Measurements from ENCODE around the gene ART1.

Gene ART1

DNA sequence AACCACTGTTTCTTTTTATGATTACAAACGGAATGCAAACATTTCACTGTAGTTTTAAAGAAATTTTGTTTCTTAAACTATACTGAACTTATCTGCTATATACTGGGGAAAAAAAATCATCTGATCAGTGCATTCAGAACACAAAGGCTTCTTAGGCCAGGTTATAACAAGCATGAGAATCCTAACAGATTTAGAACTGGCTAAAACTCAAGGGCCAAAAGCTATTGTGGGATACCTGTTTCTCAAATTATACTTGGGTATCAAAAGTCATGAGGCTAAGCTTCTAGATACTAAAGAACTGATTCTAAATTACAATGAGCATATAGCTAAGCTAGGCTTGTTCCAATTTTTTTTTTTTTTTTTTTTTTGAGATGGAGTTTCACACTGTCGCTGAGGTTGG is 56.0 kb downstream of the ART1 start:
- TF ChIP-seq, protein P1, sequence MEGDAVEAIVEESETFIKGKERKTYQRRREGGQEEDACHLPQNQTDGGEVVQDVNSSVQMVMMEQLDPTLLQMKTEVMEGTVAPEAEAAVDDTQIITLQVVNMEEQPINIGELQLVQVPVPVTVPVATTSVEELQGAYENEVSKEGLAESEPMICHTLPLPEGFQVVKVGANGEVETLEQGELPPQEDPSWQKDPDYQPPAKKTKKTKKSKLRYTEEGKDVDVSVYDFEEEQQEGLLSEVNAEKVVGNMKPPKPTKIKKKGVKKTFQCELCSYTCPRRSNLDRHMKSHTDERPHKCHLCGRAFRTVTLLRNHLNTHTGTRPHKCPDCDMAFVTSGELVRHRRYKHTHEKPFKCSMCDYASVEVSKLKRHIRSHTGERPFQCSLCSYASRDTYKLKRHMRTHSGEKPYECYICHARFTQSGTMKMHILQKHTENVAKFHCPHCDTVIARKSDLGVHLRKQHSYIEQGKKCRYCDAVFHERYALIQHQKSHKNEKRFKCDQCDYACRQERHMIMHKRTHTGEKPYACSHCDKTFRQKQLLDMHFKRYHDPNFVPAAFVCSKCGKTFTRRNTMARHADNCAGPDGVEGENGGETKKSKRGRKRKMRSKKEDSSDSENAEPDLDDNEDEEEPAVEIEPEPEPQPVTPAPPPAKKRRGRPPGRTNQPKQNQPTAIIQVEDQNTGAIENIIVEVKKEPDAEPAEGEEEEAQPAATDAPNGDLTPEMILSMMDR (IDR thresholded peaks at IDR 0.05; ENCODE audit: insufficient read depth, low read depth, low read length, missing control alignments): no peak
- H3K4me3 ChIP-seq (ENCODE audit: low read length): no peak overlapping the region
- no peak for DNase-seq (ENCODE audit: low read depth)

DNA sequence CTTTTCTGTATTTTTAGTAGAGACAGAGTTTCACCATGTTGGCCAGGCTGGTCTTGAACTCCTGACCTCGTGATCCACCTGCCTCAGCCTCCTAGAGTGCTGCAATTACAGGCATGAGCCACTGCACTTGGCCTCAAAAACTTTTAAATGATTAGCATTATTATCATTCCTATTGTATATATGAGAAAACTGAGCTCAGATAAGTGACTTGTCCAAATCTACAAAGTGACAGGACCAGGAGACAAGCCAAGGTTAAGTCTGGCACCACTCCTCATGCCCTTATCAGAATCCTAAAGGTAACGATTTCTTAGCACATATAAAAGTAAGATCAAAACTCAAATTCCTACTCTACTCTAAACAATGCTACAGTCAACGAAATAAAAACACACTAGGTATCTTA is 58.5 kb downstream of the ART1 start:
- TF ChIP-seq, protein P1 (IDR thresholded peaks at IDR 0.05; ENCODE audit: insufficient read depth, low read depth, low read length, missing control alignments): no peak
- H3K4me3 ChIP-seq (ENCODE audit: low read length): no peak overlapping the region
- no peak for DNase-seq (ENCODE audit: low read depth)

DNA sequence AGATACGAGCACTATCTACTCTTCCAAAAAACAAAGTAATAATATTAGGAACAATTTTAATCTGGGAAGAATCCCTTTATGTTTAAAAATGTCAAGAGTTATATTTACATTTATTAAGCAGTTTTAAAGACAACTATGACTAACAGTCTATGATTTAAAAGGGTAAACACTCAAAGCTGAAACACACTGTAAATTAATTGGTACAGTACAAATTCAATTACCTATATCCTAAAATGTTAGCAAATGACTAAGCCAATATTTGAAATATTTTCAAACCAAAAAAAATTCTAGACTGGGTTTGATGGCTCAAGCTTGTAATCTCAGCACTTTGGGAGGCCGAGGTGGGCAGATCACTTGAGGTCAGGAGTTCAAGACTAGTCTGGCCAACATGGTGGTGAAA is 62.2 kb downstream of the ART1 start:
- no peak overlapping the region for H3K4me3 ChIP-seq (ENCODE audit: low read length)
- no peak for DNase-seq (ENCODE audit: low read depth)
- TF ChIP-seq, protein P1 (IDR thresholded peaks at IDR 0.05; ENCODE audit: insufficient read depth, low read depth, low read length, missing control alignments): no peak

DNA sequence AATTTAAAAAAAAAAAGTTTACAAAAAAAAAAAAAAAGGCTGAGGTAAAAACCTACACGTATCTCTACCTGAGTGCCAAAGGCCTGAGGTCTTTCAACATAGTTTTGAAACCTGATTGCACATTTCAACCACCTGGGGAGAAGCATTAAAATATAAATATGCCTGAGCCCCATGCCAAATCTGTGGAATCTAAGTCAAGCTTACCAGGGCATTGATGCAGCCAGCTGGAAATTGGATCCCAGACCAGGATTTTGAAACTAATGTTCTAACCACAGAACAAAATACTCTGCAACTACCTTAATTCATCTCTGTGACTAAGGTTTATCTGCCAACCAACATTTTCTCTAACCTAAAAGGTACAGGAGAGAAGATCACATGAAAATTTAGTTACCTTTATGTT is 65.0 kb downstream of the ART1 start:
- TF ChIP-seq, protein P1 (IDR thresholded peaks at IDR 0.05; ENCODE audit: insufficient read depth, low read depth, low read length, missing control alignments): no peak
- no peak for DNase-seq (ENCODE audit: low read depth)
- H3K4me3 ChIP-seq (ENCODE audit: low read length): no peak overlapping the region

DNA sequence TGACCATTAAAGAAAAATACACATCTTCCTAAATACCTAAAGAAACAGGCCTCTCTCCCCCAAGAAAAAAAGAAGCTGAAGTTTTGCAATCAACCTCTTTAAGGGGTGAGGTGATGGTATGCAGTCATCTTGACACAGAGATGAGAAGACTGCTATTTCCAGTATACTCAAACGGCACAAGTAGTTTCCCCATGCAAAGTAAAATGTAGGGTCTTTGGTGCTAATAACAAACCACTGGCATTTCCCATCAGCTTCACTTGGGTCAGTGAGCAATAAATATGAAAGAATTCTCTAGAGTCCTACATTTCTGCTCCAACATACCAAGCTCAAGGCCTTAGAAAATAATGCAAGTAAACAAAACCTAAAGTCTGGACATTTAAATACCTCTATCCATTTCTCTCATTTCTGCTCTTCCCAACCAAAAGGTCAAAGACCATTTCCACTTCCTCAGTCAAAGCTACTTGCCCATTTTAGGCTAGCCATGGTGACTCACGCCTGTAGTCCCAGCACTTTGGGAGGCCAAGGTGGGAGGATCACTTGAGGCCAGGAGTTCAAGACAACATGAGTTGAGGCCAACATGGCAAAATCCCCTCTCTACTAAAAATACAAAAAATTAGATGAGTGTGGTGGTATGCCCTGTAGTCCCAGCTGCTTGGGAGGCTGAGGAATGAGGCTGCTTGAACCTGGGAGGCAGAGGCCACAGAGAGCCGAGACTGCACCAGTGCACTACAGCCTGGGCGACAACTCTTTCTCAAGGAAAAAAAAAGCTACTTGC is 65.7 kb downstream of the ART1 start:
- TF ChIP-seq, protein P1 (IDR thresholded peaks at IDR 0.05; ENCODE audit: insufficient read depth, low read depth, low read length, missing control alignments): no peak
- no peak for DNase-seq (ENCODE audit: low read depth)

DNA sequence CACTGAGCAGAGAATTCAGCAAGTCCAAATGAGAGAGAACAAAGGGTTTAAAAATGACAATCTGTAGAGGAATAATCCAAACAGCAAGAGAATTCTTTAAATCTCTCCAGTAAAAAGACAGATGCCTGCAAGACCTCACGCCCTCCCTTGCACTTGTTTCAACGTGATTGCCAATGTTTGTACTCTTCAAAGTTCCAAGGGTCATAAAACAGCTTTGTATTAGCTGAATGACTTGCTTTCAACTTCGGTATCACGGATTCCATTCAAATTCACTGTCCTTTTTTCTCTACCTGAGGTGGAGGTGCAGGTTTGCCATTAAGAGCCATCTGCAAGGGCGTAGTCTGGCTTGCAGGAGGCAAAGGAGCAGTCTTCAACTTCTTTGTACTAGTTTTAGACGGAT is 67.3 kb downstream of the ART1 start:
- TF ChIP-seq, protein P1 (IDR thresholded peaks at IDR 0.05; ENCODE audit: insufficient read depth, low read depth, low read length, missing control alignments): no peak
- no peak overlapping the region for H3K4me3 ChIP-seq (ENCODE audit: low read length)
- DNase-seq (ENCODE audit: low read depth): no peak

More for the DNA sequence above, 65.7 kb downstream of the ART1 start:
- H3K4me3 ChIP-seq (ENCODE audit: low read length): no peak overlapping the region

Data from epithelial cell of esophagus (primary cell).